PC-3 (cell line): ENCODE measurements around the gene JPH3. TPM values are rescaled to one million over a fixed set of nuclear protein-coding genes. Genes with fewer than 3 reads are reported as not detected.

Source experiments
- ATAC-seq: fragments of 200-7000 bp; cut with Tn5 transposase; 2 replicates; pipeline ENCODE4 v1.9.1; 2020; ENCODE audit warnings: mild to moderate bottlenecking, moderate library complexity
- BruUV-seq: library from RNA; stranded (reverse); fragments of 400-500 nt; replicated peaks from 2 replicates; lab custom pipeline; 2021; lab: Mats Ljungman, UMichigan
- CTCF ChIA-PET: fragments of 300-600 bp; sonication (Branson Sonifier 250); formaldehyde crosslinking; loops from one replicate; lab custom pipeline; 2022; ENCODE audit warnings: antibody characterized with exemption; lab: Charles Lee
- POLR2A ChIA-PET: fragments of 300-600 bp; sonication (Branson Sonifier 250); formaldehyde crosslinking; loops from one replicate; lab custom pipeline; 2022; ENCODE audit warnings: antibody characterized with exemption; ENCODE audit not compliant: unreplicated experiment; lab: Charles Lee
- DNase-seq: peaks from one replicate; pipeline ENCODE4 v3.0.0-alpha.2; 2015
- H2AFZ ChIP-seq: fragments of 300-600 bp; sonication (generic); 2 replicates; pipeline ENCODE4 v1.6.0; 2016; ENCODE audit warnings: antibody characterized with exemption, low read length
- H3F3A ChIP-seq: fragments of 300-600 bp; sonication (generic); one replicate; pipeline ENCODE4 v1.6.0; 2017; ENCODE audit warnings: antibody characterized with exemption, low read length, control low read depth, mild to moderate bottlenecking; ENCODE audit not compliant: unreplicated experiment
- H3K27ac ChIP-seq: fragments of 300-600 bp; sonication (generic); 2 replicates; pipeline ENCODE4 v1.5.1; 2016; ENCODE audit warnings: mild to moderate bottlenecking, low read length
- H3K27me3 ChIP-seq: fragments of 300-600 bp; sonication (generic); 2 replicates; pipeline ENCODE4 v1.6.1; 2016; ENCODE audit warnings: low read length, mixed read lengths
- H3K36me3 ChIP-seq: fragments of 300-600 bp; sonication (generic); 2 replicates; pipeline ENCODE4 v1.6.1; 2016; ENCODE audit warnings: low read depth, mixed run types, low read length, mixed read lengths
- H3K4me1 ChIP-seq: fragments of 300-600 bp; sonication (generic); 2 replicates; pipeline ENCODE4 v1.5.1; 2016; ENCODE audit warnings: low read length; ENCODE audit not compliant: insufficient read depth
- H3K4me2 ChIP-seq: fragments of 300-600 bp; sonication (generic); 2 replicates; pipeline ENCODE4 v1.6.0; 2016; ENCODE audit warnings: low read length
- H3K4me3 ChIP-seq: fragments of 300-600 bp; sonication (generic); 2 replicates; pipeline ENCODE4 v1.5.1; 2016; ENCODE audit warnings: mild to moderate bottlenecking, low read length, mixed read lengths
- H3K79me2 ChIP-seq: fragments of 300-600 bp; sonication (generic); 2 replicates; pipeline ENCODE4 v1.6.1; 2017; ENCODE audit warnings: low read length, mixed read lengths
- H3K9ac ChIP-seq: fragments of 300-600 bp; sonication (generic); 2 replicates; pipeline ENCODE4 v1.6.0; 2016; ENCODE audit warnings: mild to moderate bottlenecking, low read length
- H3K9me2 ChIP-seq: fragments of 300-600 bp; sonication (generic); replicated peaks from 2 replicates; pipeline ENCODE4 v1.6.1; 2016; ENCODE audit warnings: mixed run types, low read length, mixed read lengths
- H3K9me3 ChIP-seq: fragments of 300-600 bp; sonication (generic); 2 replicates; pipeline ENCODE4 v1.6.1; 2016; ENCODE audit warnings: low read length, mixed read lengths
- H4K20me1 ChIP-seq: fragments of 300-600 bp; sonication (generic); 2 replicates; pipeline ENCODE4 v1.6.1; 2016; ENCODE audit warnings: low read length, mixed read lengths
- CTCF ChIP-seq: fragments of 300-600 bp; sonication (generic); conservative IDR thresholded peaks from 2 replicates; pipeline ENCODE4 v1.5.1; 2017; ENCODE audit warnings: antibody characterized with exemption, low read depth, mild to moderate bottlenecking, low read length
- EZH2 ChIP-seq: fragments of 300-600 bp; sonication (generic); IDR thresholded peaks from one replicate; pipeline ENCODE4 v1.6.1; 2017; ENCODE audit warnings: antibody characterized with exemption, mild to moderate bottlenecking, low read length; ENCODE audit not compliant: unreplicated experiment
- EZH2phosphoT487 ChIP-seq: fragments of 300-600 bp; sonication (generic); IDR thresholded peaks from 2 replicates; pipeline ENCODE4 v1.6.1; 2018; ENCODE audit warnings: mild to moderate bottlenecking, antibody characterized with exemption, low read length, borderline replicate concordance
- intact Hi-C: fragments of 100-400 bp; cut with micrococcal nuclease; formaldehyde crosslinking; loops from 2 replicates; pipeline ENCODE4 v1.9.0; 2023
- total RNA-seq: library from RNA; depleted of rRNA; stranded (reverse); fragments of >200 nt; gene quantifications from 2 replicates; pipeline ENCODE4 v1.2.3, GENCODE V29; 2014

The JPH3 gene
- total RNA-seq, 1 experiment from 2014 or later: not detected

DNA sequence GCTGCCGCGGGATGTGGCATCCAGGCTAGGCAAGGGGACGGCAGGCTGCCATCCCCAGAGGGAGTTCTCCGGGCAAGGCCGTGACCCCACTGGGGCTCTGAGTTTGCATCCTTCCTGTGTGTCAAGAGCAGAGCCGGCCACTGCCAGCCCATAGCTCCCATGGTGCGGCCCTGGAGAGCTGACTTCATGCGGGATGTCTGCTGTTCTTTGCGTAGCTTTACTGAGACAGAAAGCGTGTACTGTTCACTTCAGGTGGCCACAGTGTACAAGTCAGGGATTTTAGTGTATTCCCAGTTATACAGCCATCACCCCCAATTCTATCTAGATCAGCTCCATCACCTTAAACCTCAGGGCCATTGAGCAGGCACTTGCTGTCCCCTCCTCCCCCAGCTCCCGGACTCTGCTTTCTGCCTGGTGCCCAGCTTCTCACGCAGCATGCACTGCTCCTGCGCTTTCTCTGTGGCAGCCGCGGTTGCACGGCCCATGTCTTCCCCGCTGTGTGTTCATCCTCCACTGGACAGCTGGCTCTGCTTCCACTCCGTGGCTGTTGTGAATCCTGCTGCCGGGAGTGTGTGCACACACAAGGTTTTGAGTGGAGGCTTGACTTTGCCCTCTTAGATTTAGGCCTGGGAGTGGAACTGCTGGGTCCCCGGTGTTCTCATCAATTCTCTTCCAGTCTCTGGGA is 92.3 kb downstream of the JPH3 start:
- Histone ChIP-seq H3K36me3 (no peaks in the 10 kb centered on the region), H3K4me1 (no peaks in the 10 kb centered on the region), H3K9me3 (no peaks in the 10 kb centered on the region), H3K4me3 (no peak overlapping the region), H2AFZ (no peak overlapping the region), H3K4me2 (no peak overlapping the region), H3F3A (no peaks in the 10 kb centered on the region), H3K9ac (no peak overlapping the region), H3K27ac (no peak overlapping the region), H3K9me2 (no peaks in the 10 kb centered on the region), H3K27me3 (no peaks in the 10 kb centered on the region), H3K79me2 (no peaks in the 10 kb centered on the region), H4K20me1 (no peaks in the 10 kb centered on the region)
- CTCF ChIA-PET: interaction anchor here (0.6 kb wide), 1 partner anchor 88 kb away, joined by 8 read pairs; no protein-coding TSS in a partner anchor
- POLR2A ChIA-PET: no interaction called here
- TF ChIP-seq EZH2phosphoT487: no peak
- TF ChIP-seq EZH2: no peak
- no peak for TF ChIP-seq CTCF
- intact Hi-C loops: no loop called here
- no peak for ATAC-seq
- BruUV-seq: no TSS peak
- no peak for DNase-seq

GRCh38 chr16:87695534-87695933 is 93.2 kb downstream of the JPH3 start:
- CTCF ChIA-PET: no interaction called here
- ATAC-seq (no peak), DNase-seq (no peak)
- TF ChIP-seq CTCF (no peak), EZH2 (no peak), EZH2phosphoT487 (no peak)
- Histone ChIP-seq H3K36me3 (no peaks in the 10 kb centered on the region), H3K4me1 (no peaks in the 10 kb centered on the region), H2AFZ (no peak overlapping the region), H3K9me3 (no peaks in the 10 kb centered on the region), H3K27me3 (no peaks in the 10 kb centered on the region), H4K20me1 (no peaks in the 10 kb centered on the region), H3F3A (no peaks in the 10 kb centered on the region), H3K79me2 (no peaks in the 10 kb centered on the region), H3K9ac (no peak overlapping the region), H3K4me3 (no peak overlapping the region), H3K9me2 (no peaks in the 10 kb centered on the region), H3K27ac (no peak overlapping the region), H3K4me2 (no peak overlapping the region)
- no TSS peak for BruUV-seq
- intact Hi-C loops: no loop called here
- POLR2A ChIA-PET: no interaction called here

GRCh38 chr16:87696726-87697125 is 94.4 kb downstream of the JPH3 start:
- Histone ChIP-seq H3K27me3 (no peaks in the 10 kb centered on the region), H3K4me1 (no peaks in the 10 kb centered on the region), H3K4me2 (no peak overlapping the region), H3K9me3 (no peaks in the 10 kb centered on the region), H3K36me3 (no peaks in the 10 kb centered on the region), H3K9me2 (no peaks in the 10 kb centered on the region), H3K4me3 (no peak overlapping the region), H3K27ac (no peak overlapping the region), H3K79me2 (no peaks in the 10 kb centered on the region), H3K9ac (no peak overlapping the region), H4K20me1 (no peaks in the 10 kb centered on the region), H2AFZ (no peak overlapping the region), H3F3A (no peaks in the 10 kb centered on the region)
- TF ChIP-seq EZH2phosphoT487 (no peak), EZH2 (no peak), CTCF (no peak)
- intact Hi-C loops: no loop called here
- BruUV-seq: no TSS peak
- DNase-seq (no peak), ATAC-seq (no peak)
- ChIA-PET CTCF (no interaction called here), POLR2A (no interaction called here)
